HG03045 (cell line): ENCODE measurements around the gene IZUMO2.
"Not testable (repeated sequence)": the region's sequence is repeated elsewhere in the genome, so short reads cannot be mapped to it uniquely, and the experiment has no call there.

Experiments used
- ATAC-seq: cut with Tn5 transposase; IDR thresholded peaks from one replicate; pipeline ENCODE4 v1.9.1; 2021; ENCODE audit warnings: mild to moderate bottlenecking, moderate library complexity; ENCODE audit not compliant: unreplicated experiment

Gene IZUMO2

DNA sequence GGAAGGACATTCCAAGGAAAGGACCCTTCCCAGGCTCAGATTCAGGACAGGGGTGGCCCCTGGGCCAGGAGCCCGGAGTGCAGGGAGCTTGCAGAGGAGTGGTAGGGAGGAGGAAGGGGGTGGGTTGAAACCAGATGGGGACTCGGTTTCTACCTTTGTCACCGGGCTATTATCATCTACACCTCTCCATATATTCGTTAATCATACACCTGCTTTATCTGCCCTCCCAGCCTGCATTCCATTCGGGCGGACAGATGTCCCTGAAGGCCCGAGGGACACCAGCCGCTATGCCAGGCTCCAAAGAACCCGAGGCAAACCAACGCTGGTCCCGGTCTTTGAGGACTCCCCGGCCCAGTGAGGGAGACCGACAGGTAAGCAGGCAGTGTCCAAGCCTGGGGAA lies 24.9 kb upstream of the IZUMO2 start:
- no peak for ATAC-seq

DNA sequence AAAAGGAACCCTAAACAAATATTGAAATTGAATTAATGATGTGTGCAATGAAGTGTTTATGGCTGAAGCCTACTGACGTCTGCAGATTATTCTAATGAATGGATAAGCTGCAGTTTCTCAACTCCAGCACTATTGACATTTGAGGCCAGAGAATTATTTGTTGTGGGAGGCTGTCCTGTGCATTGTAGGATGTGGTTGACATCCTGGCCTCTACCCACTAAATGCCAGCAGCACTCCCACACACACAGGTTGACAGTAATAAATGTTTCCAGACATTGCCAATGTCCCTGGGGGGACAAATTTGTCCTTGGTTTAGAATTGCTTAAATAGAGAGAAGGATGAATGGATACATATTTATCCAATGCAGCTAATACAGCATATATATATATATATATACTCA lies 21.1 kb upstream of the IZUMO2 start:
- no peak for ATAC-seq

- ATAC-seq, result no peak
These were observed 18.0 kb upstream of the IZUMO2 start for GRCh38 chr19:50181121-50181520.

DNA sequence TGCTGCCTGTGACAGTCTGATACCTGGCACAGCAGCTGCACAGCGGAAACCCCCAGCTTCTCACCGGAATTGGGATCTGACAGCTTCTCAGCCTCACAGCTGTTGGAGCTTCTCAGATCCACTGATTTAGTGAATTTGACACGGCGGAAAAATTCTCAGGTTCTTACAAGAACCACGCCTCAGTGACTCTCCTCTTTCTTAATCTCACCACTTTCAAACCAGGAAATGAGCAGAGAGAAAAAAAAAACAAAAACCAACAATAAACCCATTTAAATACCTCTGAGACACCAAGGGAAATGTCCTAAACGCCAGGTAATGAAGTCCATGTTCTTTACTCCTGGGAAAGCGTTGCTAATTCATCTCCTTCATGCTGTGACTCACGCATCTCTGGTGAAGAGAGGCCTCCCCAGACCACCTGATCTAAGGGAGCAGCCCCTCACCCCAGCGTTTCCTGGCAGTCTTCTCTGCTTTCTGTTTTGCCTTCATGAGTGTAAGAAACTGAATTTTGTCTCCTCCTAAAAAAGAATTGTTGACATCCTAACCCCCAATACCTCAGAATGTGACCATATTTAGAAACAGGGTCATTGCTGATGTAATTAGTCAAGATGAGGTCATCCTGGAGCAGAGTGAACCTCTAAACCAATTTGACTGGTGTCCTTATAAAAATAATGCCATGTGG lies 15.9 kb upstream of the IZUMO2 start:
- ATAC-seq, result no peak

DNA sequence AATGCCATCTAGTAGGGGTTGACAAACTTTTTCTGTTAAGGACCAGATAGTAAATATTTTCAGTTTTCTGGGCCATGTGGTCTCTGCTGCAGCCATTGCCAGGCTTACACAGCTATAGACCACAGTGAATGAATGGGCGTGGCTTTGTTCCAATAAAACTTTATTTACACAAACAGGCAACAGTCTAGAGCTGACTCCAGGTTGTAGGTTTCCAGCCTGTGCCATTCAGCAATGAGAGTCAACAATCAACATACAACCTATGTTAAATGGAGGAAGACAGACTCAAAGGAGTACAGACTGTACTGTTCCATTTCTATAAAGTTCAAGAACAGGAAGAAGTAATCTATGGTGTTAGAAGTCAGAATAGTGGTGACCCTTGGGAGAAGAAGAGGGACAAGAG lies 15.2 kb upstream of the IZUMO2 start:
- ATAC-seq, result no peak

DNA sequence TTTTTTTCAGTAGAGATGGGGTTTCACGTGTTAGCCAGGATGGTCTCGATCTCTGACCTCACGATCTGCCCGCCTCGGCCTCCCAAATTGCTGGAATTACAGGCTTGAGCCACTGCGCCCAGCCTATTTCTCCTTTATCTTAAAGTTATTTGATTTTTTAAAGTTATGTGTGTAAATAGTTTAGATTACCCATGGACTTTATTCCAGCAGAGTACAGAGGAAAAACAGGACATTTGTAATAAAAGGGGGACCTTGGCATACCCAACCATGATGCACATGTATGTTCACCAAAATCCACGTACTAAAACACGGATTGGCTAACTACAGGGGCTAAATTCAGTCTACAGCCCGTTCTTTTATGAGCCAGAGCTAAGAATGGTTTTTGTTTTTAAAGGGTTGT lies 13.7 kb upstream of the IZUMO2 start:
- ATAC-seq, result no peak

GRCh38 chr19:50175924-50176323 lies 12.8 kb upstream of the IZUMO2 start:
- no peak for ATAC-seq

GRCh38 chr19:50174100-50174793 lies 11.2 kb upstream of the IZUMO2 start:
- ATAC-seq, result no peak

GRCh38 chr19:50173127-50173526 lies 10.0 kb upstream of the IZUMO2 start:
- ATAC-seq, result no peak

DNA sequence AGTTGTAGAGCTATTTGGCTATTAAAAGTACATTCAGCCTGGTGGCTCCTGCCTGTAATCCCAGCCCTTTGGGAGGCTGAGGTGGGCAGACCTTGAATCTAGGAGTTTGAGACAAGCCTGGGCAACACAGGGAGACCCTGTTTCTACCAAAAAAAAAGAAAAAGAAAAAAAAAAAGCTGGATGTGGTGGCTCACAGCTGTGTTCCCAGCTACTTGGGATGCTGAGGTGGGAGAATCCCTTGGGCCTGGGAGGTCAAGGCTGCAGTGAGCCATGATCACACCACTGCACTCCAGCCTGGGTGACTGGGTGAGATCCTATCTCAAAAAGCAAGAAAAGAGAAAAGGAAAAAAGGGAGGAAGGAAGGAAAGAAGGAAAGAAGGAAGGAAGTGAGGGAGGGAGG lies 9.6 kb upstream of the IZUMO2 start:
- no peak for ATAC-seq

DNA sequence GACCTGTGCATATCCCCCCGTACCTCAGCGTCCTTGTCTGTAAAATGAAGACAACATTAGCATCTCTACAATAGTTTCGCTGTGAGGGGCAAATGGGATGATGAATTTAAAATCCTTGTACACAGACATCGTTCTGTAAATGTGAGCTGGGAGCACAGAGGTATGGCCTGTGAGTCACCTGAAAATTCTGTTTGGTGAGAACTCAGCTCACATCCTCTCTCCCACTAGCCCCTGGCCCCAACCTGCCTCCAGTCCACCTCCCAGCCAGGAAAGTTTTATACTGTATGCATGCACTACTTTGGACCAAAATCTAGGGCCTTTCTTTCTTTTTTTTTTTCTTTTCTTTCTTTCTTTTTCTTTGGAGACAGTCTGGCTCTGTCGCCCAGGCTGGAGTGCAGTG lies 8.7 kb upstream of the IZUMO2 start:
- no peak for ATAC-seq

- no peak for ATAC-seq
These were observed 4.2 kb upstream of the IZUMO2 start for GRCh38 chr19:50167314-50167721.

DNA sequence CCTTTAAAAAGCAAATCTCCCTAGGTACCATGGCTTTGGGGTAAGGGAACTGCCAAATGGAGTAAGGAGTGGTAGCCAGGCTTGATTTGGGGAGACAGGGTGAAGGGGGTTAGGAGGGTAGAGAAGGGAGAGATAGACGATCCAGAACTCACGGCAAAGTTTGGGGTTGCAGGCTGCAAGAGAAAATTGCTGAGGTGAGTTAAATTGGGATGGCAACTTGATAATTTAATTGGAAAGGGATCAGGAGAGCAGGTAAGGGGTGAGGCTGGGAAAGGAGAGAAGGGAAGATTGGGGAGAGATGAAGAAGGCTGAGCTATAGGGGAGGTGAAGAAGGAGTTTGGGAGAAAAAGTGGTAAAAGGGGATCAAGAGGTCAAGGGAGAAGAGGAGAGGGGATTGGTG lies 4.0 kb downstream of the IZUMO2 start:
- ATAC-seq, result no peak

GRCh38 chr19:50158577-50158976 lies 4.5 kb downstream of the IZUMO2 start:
- no peak for ATAC-seq

- no peak for ATAC-seq
These were observed 7.5 kb downstream of the IZUMO2 start for GRCh38 chr19:50155520-50156109.

- ATAC-seq, result no peak
These were observed 8.6 kb downstream of the IZUMO2 start for GRCh38 chr19:50154529-50154928.

GRCh38 chr19:50152578-50152977 lies 10.5 kb downstream of the IZUMO2 start:
- ATAC-seq, result no peak

DNA sequence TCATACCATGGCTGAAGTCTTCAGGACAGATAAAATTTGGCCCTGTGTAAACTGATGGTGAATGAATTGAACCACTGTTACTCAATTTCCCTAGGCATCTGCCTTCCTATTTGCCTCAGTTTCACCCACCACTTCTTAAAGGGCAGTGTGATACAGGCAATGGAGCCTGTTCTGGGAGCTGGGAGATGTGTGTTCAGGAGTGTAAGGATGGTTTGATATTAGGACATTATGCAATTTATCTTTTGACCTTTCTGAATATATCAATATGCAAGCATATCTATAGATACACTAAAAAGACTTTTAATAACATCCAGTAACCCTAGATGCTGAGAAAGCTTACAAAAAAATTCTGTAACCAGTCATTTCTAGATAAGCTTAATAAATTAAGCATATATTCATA lies 14.6 kb downstream of the IZUMO2 start:
- no peak for ATAC-seq

DNA sequence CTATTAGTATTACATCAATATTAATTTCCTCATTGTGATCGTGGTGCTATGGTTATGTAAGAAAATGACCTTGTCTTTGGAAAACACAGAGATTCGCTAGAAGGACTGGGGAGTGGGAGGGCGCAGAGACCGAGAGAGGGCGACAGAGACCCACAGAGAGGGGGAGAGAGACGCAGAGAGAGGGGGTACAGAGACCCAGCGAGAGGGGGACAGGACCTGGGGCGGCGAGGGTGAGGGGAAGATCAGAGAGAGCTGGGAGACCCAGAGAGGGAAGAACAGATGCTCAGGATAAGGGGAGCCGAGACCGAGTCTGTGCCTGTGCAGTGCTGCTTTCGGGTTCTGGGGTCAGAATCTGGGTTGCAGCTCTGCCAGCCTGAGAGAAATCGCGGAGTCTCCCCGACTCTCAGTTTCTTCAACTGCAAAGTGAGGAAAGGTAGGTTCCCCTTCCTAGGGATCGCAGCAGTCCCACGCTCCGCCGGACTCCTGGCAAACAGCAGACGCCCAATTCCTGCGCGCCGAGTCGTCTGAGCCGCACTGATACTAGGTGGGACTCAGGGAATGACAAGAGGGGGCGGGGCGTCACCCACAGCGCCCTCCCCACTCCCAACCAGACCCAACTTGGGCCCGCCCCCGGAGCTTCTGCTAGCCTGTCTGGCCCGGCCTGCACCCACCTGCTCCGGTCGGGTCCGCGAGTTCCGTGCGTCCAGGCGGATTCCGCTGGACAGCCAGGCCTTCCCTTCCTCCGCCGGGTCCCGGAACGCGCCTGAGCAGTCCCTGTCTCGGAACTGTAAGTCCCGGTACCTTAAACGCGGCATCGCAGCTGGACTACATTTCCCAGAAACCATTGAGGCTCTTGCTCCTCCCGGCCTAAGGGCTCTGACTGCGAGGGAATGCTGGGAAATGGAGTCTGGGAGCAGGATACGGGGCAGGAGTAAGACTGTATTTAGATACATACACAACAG lies 15.3 kb downstream of the IZUMO2 start:
- ATAC-seq, result no peak

- not testable (repeated sequence) for ATAC-seq
These were observed 21.2 kb downstream of the IZUMO2 start for GRCh38 chr19:50141921-50142320.
